ENCODE measurements around the gene ZC3H12D. TPM values are rescaled to one million over a fixed set of nuclear protein-coding genes. Genes with fewer than 3 reads are reported as not detected.

The ZC3H12D gene
- total RNA-seq, 4 donors from 2014 or later, result 0.78 to 1.4 (median 0.99) TPM

- Histone ChIP-seq H3K4me1 (peaks cover 10 to 24% of the 10 kb centered on the region in 2 donors), H3K27me3 (no peaks in the 10 kb centered on the region), H3K36me3 (no peaks in the 10 kb centered on the region), H3K27ac (no peak overlapping the region), H3K9me3 (no peaks in the 10 kb centered on the region), H3K4me3 (replicated peaks in 1 of 3) (no peak overlapping the region)
- intact Hi-C loops (cut with DNase I), result no loop called here
- 90 to 91% methylated on average over 5 of the region's 5 CpGs for WGBS, 2 donors
- no peak for DNase-seq
- TF ChIP-seq CTCF (IDR thresholded peaks at IDR 0.05), result no peak
- TF ChIP-seq POLR2A (IDR thresholded peaks at IDR 0.05), result no peak
Measured at GRCh38 chr6:149478631-149479314, 6.0 kb downstream of the ZC3H12D start.

GRCh38 chr6:149477544-149477943 is 7.3 kb downstream of the ZC3H12D start:
- DNase-seq, result no peak
- intact Hi-C loops (cut with DNase I), result no loop called here
- no peak for TF ChIP-seq POLR2A (IDR thresholded peaks at IDR 0.05)
- no peak for TF ChIP-seq CTCF (IDR thresholded peaks at IDR 0.05)
- no peaks in the 10 kb centered on the region for H3K9me3 ChIP-seq
- H3K4me1 ChIP-seq, result peaks cover 19 to 31% of the 10 kb centered on the region in 2 donors
- no peaks in the 10 kb centered on the region for H3K36me3 ChIP-seq
- WGBS, 2 donors, result 88 to 89% methylated on average over 5 of the region's 5 CpGs
- no peaks in the 10 kb centered on the region for H3K27me3 ChIP-seq
- H3K4me3 ChIP-seq (replicated peaks in 1 of 3), result no peak overlapping the region
- no peak overlapping the region for H3K27ac ChIP-seq

GRCh38 chr6:149476789-149477455 is 7.9 kb downstream of the ZC3H12D start:
- Histone ChIP-seq H3K9me3 (no peaks in the 10 kb centered on the region), H3K27me3 (no peaks in the 10 kb centered on the region), H3K4me1 (peaks cover 14 to 29% of the 10 kb centered on the region in 2 donors), H3K27ac (no peak overlapping the region), H3K36me3 (no peaks in the 10 kb centered on the region), H3K4me3 (replicated peaks in 1 of 3) (no peak overlapping the region)
- intact Hi-C loops (cut with DNase I), result no loop called here
- TF ChIP-seq POLR2A (IDR thresholded peaks at IDR 0.05) (no peak), CTCF (IDR thresholded peaks at IDR 0.05) (no peak)
- 76 to 78% methylated on average over 6 of the region's 6 CpGs for WGBS, 2 donors
- no peak for DNase-seq

- no peaks in the 10 kb centered on the region for H3K9me3 ChIP-seq
- no peaks in the 10 kb centered on the region for H3K36me3 ChIP-seq
- H3K27ac ChIP-seq, result no peak overlapping the region
- 90 to 98% methylated on average over 8 to 23 of the region's 30 CpGs for WGBS, 2 donors
- no peak for DNase-seq
- intact Hi-C loops (cut with DNase I), result no loop called here
- TF ChIP-seq POLR2A (IDR thresholded peaks at IDR 0.05), result no peak
- TF ChIP-seq CTCF (IDR thresholded peaks at IDR 0.05), result no peak
- no peaks in the 10 kb centered on the region for H3K27me3 ChIP-seq
- peaks cover 16 to 35% of the 10 kb centered on the region in 2 donors for H3K4me1 ChIP-seq
- H3K4me3 ChIP-seq (replicated peaks in 1 of 3), result no peak overlapping the region
Measured at GRCh38 chr6:149474108-149474935, 10.5 kb downstream of the ZC3H12D start.

All from thyroid gland (tissue), 4 donors.